ENCODE measurements around the gene EYA4.

DNA sequence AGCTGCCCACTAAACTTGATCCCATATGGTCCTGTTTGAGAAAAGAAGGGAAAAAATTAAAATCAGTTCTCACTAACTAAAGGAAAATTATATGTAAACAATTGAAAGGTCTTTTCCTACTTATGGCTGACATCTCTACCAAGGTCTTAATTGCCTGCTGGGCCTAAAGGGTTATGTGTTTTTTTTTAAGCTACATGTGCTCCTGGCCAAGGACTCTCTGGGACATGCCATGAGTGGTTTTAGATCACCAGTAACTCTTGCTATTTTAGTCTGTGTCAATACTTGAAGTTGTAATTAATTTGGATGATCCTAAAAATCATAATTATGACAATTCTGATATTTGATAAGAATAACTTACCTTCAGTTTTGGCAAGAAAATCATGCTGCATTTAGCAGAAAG lies 35.9 kb upstream of the EYA4 start:
- TF ChIP-seq CTCF (IDR thresholded peaks at IDR 0.05) = no peak
- TF ChIP-seq JAZF1 (CRISPR knock-in tag; IDR thresholded peaks at IDR 0.05) = no peak
